HepG2 (cell line): Measurements from ENCODE around the gene KIF7. TPM values are rescaled to one million over a fixed set of nuclear protein-coding genes. Genes with fewer than 3 reads are reported as not detected.

Source experiments
- ATAC-seq: fragments of 200-7000 bp; cut with Tn5 transposase; 3 replicates; pipeline ENCODE4 v1.9.1; 2020; ENCODE audit warnings: mild to moderate bottlenecking, moderate library complexity
- BruUV-seq: library from RNA; stranded (reverse); fragments of 400-500 nt; replicated peaks from 2 replicates; lab custom pipeline; 2021; lab: Mats Ljungman, UMichigan
- CTCF ChIA-PET: fragments of 300-600 bp; formaldehyde crosslinking; extraction: SDS; loops from one replicate; lab custom pipeline; 2021; ENCODE audit warnings: low total read pairs, inconsistent platforms, low intra/inter-chr PET ratio; lab: Yijun Ruan, JAX
- POLR2A ChIA-PET: fragments of 350-600 bp; sonication (Branson Sonifier 250); formaldehyde crosslinking; loops from one replicate; lab custom pipeline; 2020; ENCODE audit warnings: antibody characterized with exemption, inconsistent platforms; lab: Yijun Ruan, JAX
- DNase-seq: peaks from one replicate; pipeline ENCODE4 v3.0.0-alpha.2; 2015; ENCODE audit warnings: low spot score
- FAIRE-seq: peaks from 3 replicates; lab custom pipeline; 2011; peaks lifted over from hg19 to GRCh38; lab: Jason Lieb, UNC
- H2AFZ ChIP-seq: one replicate; pipeline ENCODE4 v1.6.1; 2011; ENCODE audit warnings: low read length, inconsistent platforms
- H3K27ac ChIP-seq: fragments of 300-600 bp; 3 replicates; pipeline ENCODE4 v1.8.0; 2011; ENCODE audit warnings: mixed run types, mild to moderate bottlenecking, mixed read lengths, low read length, inconsistent platforms; ENCODE audit not compliant: insufficient read depth; ENCODE audit errors: extremely low read length
- H3K27me3 ChIP-seq, 2 experiments: fragments of 200-600 bp in 1 of 2; 2 replicates in 1 of 2; 3 replicates in 1 of 2; pipeline versions ENCODE4 v1.6.0 to v1.8.0; 2011; ENCODE audit warnings: low read length in 2 of 2, mild to moderate bottlenecking in 2 of 2, moderate library complexity in 2 of 2, inconsistent platforms in 1 of 2; ENCODE audit not compliant: insufficient read depth in 2 of 2, control insufficient read depth in 1 of 2
- H3K36me3 ChIP-seq, 2 experiments: fragments of 200-600 bp in 1 of 2; replicated peaks in 1 of 2; 2 replicates in 1 of 2; 3 replicates in 1 of 2; pipeline versions ENCODE4 v1.5.1 to v1.8.0; 2011; ENCODE audit warnings: low read length in 2 of 2, inconsistent platforms in 1 of 2; ENCODE audit not compliant: insufficient read depth in 2 of 2, control insufficient read depth in 1 of 2
- H3K4me1 ChIP-seq: 2 replicates; pipeline ENCODE4 v1.5.1; 2012; ENCODE audit warnings: low read length, inconsistent platforms; ENCODE audit not compliant: insufficient read depth
- H3K4me2 ChIP-seq: 2 replicates; pipeline ENCODE4 v1.6.0; 2011; ENCODE audit warnings: low read depth, low read length, inconsistent platforms
- H3K4me3 ChIP-seq, 3 experiments: fragments of 200-600 bp in 1 of 3; sonication (generic), shearing (Covaris generic) in 1 of 3; replicated peaks in 1 of 3; 2 replicates each; pipeline ENCODE4 v1.5.1; 2011 to 2016; ENCODE audit warnings: low read length in 3 of 3, inconsistent platforms in 2 of 3, low read depth in 2 of 3, mild to moderate bottlenecking in 2 of 3, control low read depth in 1 of 3, mixed read lengths in 1 of 3; ENCODE audit not compliant: insufficient read depth in 1 of 3
- H3K79me2 ChIP-seq: one replicate; pipeline ENCODE4 v1.6.1; 2011; ENCODE audit warnings: low read length, inconsistent platforms; ENCODE audit not compliant: insufficient read depth
- H3K9ac ChIP-seq: 2 replicates; pipeline ENCODE4 v1.6.0; 2011; ENCODE audit warnings: mild to moderate bottlenecking, low read depth, low read length, inconsistent platforms; ENCODE audit not compliant: insufficient read depth
- H3K9me3 ChIP-seq: 2 replicates; pipeline ENCODE4 v1.5.1; 2012; ENCODE audit warnings: mild to moderate bottlenecking, low read length
- H4K20me1 ChIP-seq: 2 replicates; pipeline ENCODE4 v1.6.0; 2011; ENCODE audit warnings: inconsistent platforms, mild to moderate bottlenecking, low read length, moderate library complexity; ENCODE audit not compliant: insufficient read depth
- ARNTL ChIP-seq: sonication (generic); formaldehyde crosslinking; IDR thresholded peaks from 2 replicates; pipeline ENCODE4 v1.4.0; 2020; ENCODE audit warnings: mild to moderate bottlenecking, missing genetic modification reagents
- ATF6 ChIP-seq: sonication (generic); formaldehyde crosslinking; conservative IDR thresholded peaks from 2 replicates; pipeline ENCODE4 v1.4.0; 2020; ENCODE audit warnings: missing genetic modification reagents
- ATF7-NPFF ChIP-seq: sonication (generic); formaldehyde crosslinking; IDR thresholded peaks from 2 replicates; pipeline ENCODE4 v1.8.1; 2023; ENCODE audit warnings: mild to moderate bottlenecking, low read depth, missing genetic modification reagents, moderate library complexity
- CEBPB ChIP-seq: IDR thresholded peaks from 2 replicates; pipeline ENCODE4 v1.6.1; 2011; ENCODE audit warnings: low read depth, low read length, improper control_type of control experiment, borderline replicate concordance
- CEBPG ChIP-seq: IDR thresholded peaks from 2 replicates; pipeline ENCODE4 v1.6.1; 2016
- ELF1 ChIP-seq: sonication (generic); formaldehyde crosslinking; IDR thresholded peaks from 2 replicates; pipeline ENCODE4 v1.4.0; 2020; ENCODE audit warnings: missing genetic modification reagents
- HNF4A ChIP-seq: sonication (generic); formaldehyde crosslinking; IDR thresholded peaks from 2 replicates; pipeline ENCODE4 v1.4.0; 2020; ENCODE audit warnings: missing genetic modification reagents
- NCOA5 ChIP-seq: sonication (generic); formaldehyde crosslinking; IDR thresholded peaks from 2 replicates; pipeline ENCODE4 v1.4.0; 2020; ENCODE audit warnings: missing genetic modification reagents
- NCOR1 ChIP-seq: fragments of 200-600 bp; sonication (generic); IDR thresholded peaks from 2 replicates; pipeline ENCODE4 v1.7.0; 2017; ENCODE audit warnings: antibody characterized with exemption, low read length, borderline replicate concordance
- PRDM15 ChIP-seq: sonication (generic); formaldehyde crosslinking; IDR thresholded peaks from 2 replicates; pipeline ENCODE4 v1.4.0; 2020; ENCODE audit warnings: missing genetic modification reagents
- SMARCC2 ChIP-seq: fragments of 450-650 bp; IDR thresholded peaks from 2 replicates; pipeline ENCODE4 v1.6.1; 2017; ENCODE audit warnings: antibody characterized with exemption, mild to moderate bottlenecking
- ZBTB38 ChIP-seq: sonication (generic); formaldehyde crosslinking; IDR thresholded peaks from 2 replicates; pipeline ENCODE4 v1.5.1; 2020; ENCODE audit warnings: mild to moderate bottlenecking, missing genetic modification reagents
- ZNF337 ChIP-seq: sonication (generic); formaldehyde crosslinking; IDR thresholded peaks from 2 replicates; pipeline ENCODE4 v1.5.1; 2020; ENCODE audit warnings: missing genetic modification reagents, low read depth, mild to moderate bottlenecking, borderline replicate concordance
- ZNF644 ChIP-seq: IDR thresholded peaks from 2 replicates; pipeline ENCODE4 v1.6.1; 2016; ENCODE audit warnings: low read depth
- ZSCAN22 ChIP-seq: sonication (generic); formaldehyde crosslinking; IDR thresholded peaks from 2 replicates; pipeline ENCODE4 v1.4.0; 2020; ENCODE audit warnings: mild to moderate bottlenecking, missing genetic modification reagents
- ZSCAN25 ChIP-seq: sonication (generic); formaldehyde crosslinking; IDR thresholded peaks from 2 replicates; pipeline ENCODE4 v1.8.0; 2022; ENCODE audit warnings: mild to moderate bottlenecking, missing genetic modification reagents
- whole genome bisulfite sequencing: methylation state at CpG from one replicate; pipeline ENCODE4 v1.1.6; 2017; ENCODE audit warnings: low lambda C conversion rate; 5-methylcytosine and 5-hydroxymethylcytosine counted together
- in situ Hi-C: cut with HindIII; loops from 2 replicates; pipeline ENCODE4 v1.10.0; 2017; ENCODE audit warnings: low pct_unique_long_range_greater_than_20kb; ENCODE audit not compliant: extremely low pct_ligation_motif_present
- intact Hi-C: fragments of 100-400 bp; cut with micrococcal nuclease; formaldehyde crosslinking; loops from one replicate; pipeline ENCODE4 v1.10.0; 2022; ENCODE audit not compliant: unreplicated experiment
- polyA plus RNA-seq, 8 experiments: library from polyadenylated mRNA; depleted of rRNA in 3 of 8; stranded (reverse) in 7 of 8; unstranded in 1 of 8; fragments of >200 nt; fragmentation: Illumina TruSeq in 4 of 8; extraction: Trizol in 4 of 8; gene quantifications; 2 replicates each; pipeline versions ENCODE4 v1.2.1 to v1.2.3, GENCODE V29; 2011 to 2016; ENCODE audit warnings: low read depth in 4 of 8, missing spikeins in 1 of 8, mixed read lengths in 1 of 8; ENCODE audit not compliant: insufficient read depth in 1 of 8
- total RNA-seq, 5 experiments: library from RNA; depleted of rRNA; stranded (reverse); fragments of >200 nt; fragmentation: Illumina TruSeq; extraction: Trizol; gene quantifications; 2 replicates each; pipeline ENCODE4 v1.2.3, GENCODE V29; 2016; ENCODE audit warnings: low read depth in 1 of 5

Gene KIF7
- total and polyA plus RNA-seq, 2 of the 13 experiments (the other 11 are each of a cell fraction or from before 2014, with no cell fraction given), result 1.5 to 6.2 TPM

- in situ Hi-C loops (no loop called here), intact Hi-C loops (no loop called here)
- TF ChIP-seq HNF4A (peak; percentile 72), CEBPB (0 out of 2 replicates have a peak, but pooled peaks have one; percentile 10), CEBPG (CRISPR knock-in tag) (0 out of 2 replicates have a peak, but pooled peaks have one; percentile 6), NCOA5 (CRISPR knock-in tag) (no peak)
- FAIRE-seq, result peak; percentile 21
- Histone ChIP-seq H3K36me3 (no peaks in the 10 kb centered on the region), H3K79me2 (no peaks in the 10 kb centered on the region), H4K20me1 (no peaks in the 10 kb centered on the region), H3K27ac (no peak overlapping the region), H3K27me3 (no peaks in the 10 kb centered on the region; a peak in 1 of 5 replicates), H3K9ac (no peak overlapping the region), H2AFZ (no peak overlapping the region), H3K4me1 (peaks cover 24% of the 10 kb centered on the region), H3K4me2 (no peak overlapping the region), H3K4me3 (no peak overlapping the region), H3K9me3 (no peaks in the 10 kb centered on the region)
- ChIA-PET CTCF (no interaction called here), POLR2A (interaction anchor here (0.7 kb wide), 1 partner anchor 15 kb away, joined by 3 read pairs; no protein-coding TSS in a partner anchor)
- no TSS peak for BruUV-seq
- no peak for DNase-seq
- no peak for ATAC-seq
- 0% methylated on average over 1 of the region's 1 CpG for WGBS
Measured at GRCh38 chr15:89695198-89695597, 39.9 kb upstream of the KIF7 start.

GRCh38 chr15:89693696-89694095, 38.4 kb upstream of the KIF7 start:
- FAIRE-seq (no peak), ATAC-seq (no peak), DNase-seq (no peak)
- Histone ChIP-seq H2AFZ (no peak overlapping the region), H3K36me3 (no peaks in the 10 kb centered on the region), H3K4me3 (no peak overlapping the region), H3K27ac (no peak overlapping the region), H3K27me3 (no peaks in the 10 kb centered on the region; a peak in 1 of 5 replicates), H3K9ac (no peak overlapping the region), H4K20me1 (no peaks in the 10 kb centered on the region), H3K4me1 (peaks cover 37% of the 10 kb centered on the region), H3K9me3 (no peaks in the 10 kb centered on the region), H3K79me2 (peaks cover 4% of the 10 kb centered on the region), H3K4me2 (no peak overlapping the region)
- intact Hi-C loops (no loop called here), in situ Hi-C loops (no loop called here)
- POLR2A ChIA-PET, result no interaction called here
- no TSS peak for BruUV-seq
- CTCF ChIA-PET, result no interaction called here
- WGBS, result 22% methylated on average over 1 of the region's 1 CpG
- TF ChIP-seq ZNF337 (CRISPR knock-in tag), result no peak
- TF ChIP-seq ZSCAN25 (CRISPR knock-in tag), result no peak
- no peak for TF ChIP-seq ZBTB38 (CRISPR knock-in tag)
- no peak for TF ChIP-seq ZNF644 (CRISPR knock-in tag)
- no peak for TF ChIP-seq ATF7-NPFF (CRISPR knock-in tag)
- no peak for TF ChIP-seq ELF1 (CRISPR knock-in tag)
- no peak for TF ChIP-seq PRDM15 (CRISPR knock-in tag)
- TF ChIP-seq ZSCAN22, result no peak
- no peak for TF ChIP-seq ATF6 (CRISPR knock-in tag)
- no peak for TF ChIP-seq NCOR1
- no peak for TF ChIP-seq ARNTL (CRISPR knock-in tag)
- no peak for TF ChIP-seq SMARCC2
